Liver (tissue), 9 donors: ENCODE measurements around the gene CDH1. TPM values are rescaled to one million over a fixed set of nuclear protein-coding genes. Genes with fewer than 3 reads are reported as not detected.

ENCODE experiments used
- DNase-seq: peaks from one replicate; pipeline ENCODE4 v3.0.0-alpha.2; 2017; ENCODE audit warnings: low spot score
- H3K27ac ChIP-seq, 2 donors: one replicate each; pipeline ENCODE4 v1.7.0; 2013; ENCODE audit warnings: inconsistent platforms in 2 of 2, low read length in 2 of 2, control low read depth in 1 of 2, low read depth in 1 of 2, mild to moderate bottlenecking in 1 of 2
- H3K27me3 ChIP-seq, 4 donors: one replicate each; pipeline versions ENCODE4 v1.6.1 to v1.7.0; 2013; ENCODE audit warnings: low read length in 3 of 4, inconsistent platforms in 1 of 4, mild to moderate bottlenecking in 1 of 4, moderate library complexity in 1 of 4; ENCODE audit not compliant: control insufficient read depth in 4 of 4, insufficient read depth in 4 of 4
- H3K36me3 ChIP-seq, 4 donors: one replicate each; pipeline versions ENCODE4 v1.6.1 to v1.7.0; 2013; ENCODE audit warnings: low read length in 3 of 4, mild to moderate bottlenecking in 3 of 4, low read depth in 1 of 4, moderate library complexity in 1 of 4; ENCODE audit not compliant: control insufficient read depth in 4 of 4, insufficient read depth in 3 of 4
- H3K4me1 ChIP-seq, 4 donors: one replicate each; pipeline versions ENCODE4 v1.6.1 to v1.7.0; 2013; ENCODE audit warnings: low read length in 3 of 4, mild to moderate bottlenecking in 3 of 4, moderate library complexity in 1 of 4; ENCODE audit not compliant: control insufficient read depth in 4 of 4, insufficient read depth in 4 of 4
- H3K4me3 ChIP-seq, 3 donors: one replicate each; pipeline versions ENCODE4 v1.6.1 to v1.7.0; 2013; ENCODE audit warnings: low read length in 3 of 3, control low read depth in 1 of 3, low read depth in 1 of 3, mild to moderate bottlenecking in 1 of 3
- H3K9ac ChIP-seq, 2 donors: one replicate each; pipeline ENCODE4 v1.7.0; 2013; ENCODE audit warnings: low read length in 2 of 2, mild to moderate bottlenecking in 2 of 2, moderate library complexity in 2 of 2, control low read depth in 1 of 2, low read depth in 1 of 2
- H3K9me3 ChIP-seq, 4 donors: one replicate each; pipeline versions ENCODE4 v1.6.1 to v1.7.0; 2013; ENCODE audit warnings: low read length in 3 of 4; ENCODE audit not compliant: control insufficient read depth in 4 of 4
- CTCF ChIP-seq: fragments of 150-350 bp; IDR thresholded peaks from 2 replicates; pipeline ENCODE4 v1.5.1; 2017; ENCODE audit warnings: improper control_type of control experiment, low read depth, low read length; ENCODE audit not compliant: missing input control
- EGR1 ChIP-seq, 2 donors: IDR thresholded peaks; 2 replicates each; pipeline ENCODE4 v1.6.1; 2016 to 2018; ENCODE audit warnings: antibody characterized with exemption in 2 of 2, low read depth in 2 of 2
- FOXA1 ChIP-seq: IDR thresholded peaks from 2 replicates; pipeline ENCODE4 v1.6.1; 2016; ENCODE audit warnings: antibody characterized with exemption
- FOXA2 ChIP-seq: IDR thresholded peaks from 2 replicates; pipeline ENCODE4 v1.6.1; 2016; ENCODE audit warnings: antibody characterized with exemption
- HNF4A ChIP-seq, 2 donors: conservative IDR thresholded peaks; 2 replicates each; pipeline ENCODE4 v1.6.1; 2016; ENCODE audit warnings: antibody characterized with exemption in 2 of 2, mild to moderate bottlenecking in 2 of 2
- HNF4G ChIP-seq: IDR thresholded peaks from 2 replicates; pipeline ENCODE4 v1.6.1; 2016; ENCODE audit warnings: antibody characterized with exemption
- JUND ChIP-seq, 2 donors: IDR thresholded peaks; 2 replicates each; pipeline ENCODE4 v1.6.1; 2016; ENCODE audit warnings: antibody characterized with exemption in 2 of 2
- RAD21 ChIP-seq, 2 donors: IDR thresholded peaks; 2 replicates each; pipeline ENCODE4 v1.6.1; 2016; ENCODE audit warnings: antibody characterized with exemption in 2 of 2, mild to moderate bottlenecking in 2 of 2
- RXRA ChIP-seq, 2 donors: IDR thresholded peaks; 2 replicates each; pipeline ENCODE4 v1.6.1; 2017 to 2018; ENCODE audit warnings: antibody characterized with exemption in 2 of 2, mild to moderate bottlenecking in 1 of 2
- SP1 ChIP-seq: IDR thresholded peaks from 2 replicates; pipeline ENCODE4 v1.6.1; 2018; ENCODE audit warnings: antibody characterized with exemption, mild to moderate bottlenecking
- TAF1 ChIP-seq: conservative IDR thresholded peaks from 2 replicates; pipeline ENCODE4 v1.6.1; 2016; ENCODE audit warnings: antibody characterized with exemption, mild to moderate bottlenecking
- ZBTB33 ChIP-seq: IDR thresholded peaks from 2 replicates; pipeline ENCODE4 v1.6.1; 2016; ENCODE audit warnings: antibody characterized with exemption
- WGBS: extraction: QIAGEN DNeasy Blood & Tissue Kit; methylation state at CpG from one replicate; pipeline ENCODE4 v1.1.7; 2013; 5-methylcytosine and 5-hydroxymethylcytosine counted together
- polyA plus RNA-seq, 2 donors: library from polyadenylated mRNA; stranded (reverse) in 1 of 2; unstranded in 1 of 2; fragments of 200-250 nt in 1 of 2; fragments of >200 nt in 1 of 2; fragmentation: Nextera tagmentation in 1 of 2; extraction: Ambion mirVana in 1 of 2; gene quantifications; one replicate each; pipeline versions ENCODE4 v1.2.1 to v1.2.3, GENCODE V29; 2013 to 2015
- total RNA-seq, 2 donors: library from RNA; depleted of rRNA; stranded (reverse); fragments of >200 nt; gene quantifications; one replicate each; pipeline ENCODE4 v1.2.3, GENCODE V29; 2014
- TF ChIP-seq, protein P1 (sequence below): IDR thresholded peaks from 2 replicates; pipeline ENCODE4 v1.6.1; 2016; ENCODE audit warnings: antibody characterized with exemption
- TF ChIP-seq, protein P2 (sequence below): IDR thresholded peaks from 2 replicates; pipeline ENCODE4 v1.6.1; 2016; ENCODE audit warnings: antibody characterized with exemption
- donor health status: healthy.
- donor health status: healthy.
- donor health status: healthy.
- donor health status: healthy.
- donor health status: healthy.

Gene CDH1
- total and polyA plus RNA-seq, 4 donors: 21.8 to 69.3 (median 50.3) TPM

DNA sequence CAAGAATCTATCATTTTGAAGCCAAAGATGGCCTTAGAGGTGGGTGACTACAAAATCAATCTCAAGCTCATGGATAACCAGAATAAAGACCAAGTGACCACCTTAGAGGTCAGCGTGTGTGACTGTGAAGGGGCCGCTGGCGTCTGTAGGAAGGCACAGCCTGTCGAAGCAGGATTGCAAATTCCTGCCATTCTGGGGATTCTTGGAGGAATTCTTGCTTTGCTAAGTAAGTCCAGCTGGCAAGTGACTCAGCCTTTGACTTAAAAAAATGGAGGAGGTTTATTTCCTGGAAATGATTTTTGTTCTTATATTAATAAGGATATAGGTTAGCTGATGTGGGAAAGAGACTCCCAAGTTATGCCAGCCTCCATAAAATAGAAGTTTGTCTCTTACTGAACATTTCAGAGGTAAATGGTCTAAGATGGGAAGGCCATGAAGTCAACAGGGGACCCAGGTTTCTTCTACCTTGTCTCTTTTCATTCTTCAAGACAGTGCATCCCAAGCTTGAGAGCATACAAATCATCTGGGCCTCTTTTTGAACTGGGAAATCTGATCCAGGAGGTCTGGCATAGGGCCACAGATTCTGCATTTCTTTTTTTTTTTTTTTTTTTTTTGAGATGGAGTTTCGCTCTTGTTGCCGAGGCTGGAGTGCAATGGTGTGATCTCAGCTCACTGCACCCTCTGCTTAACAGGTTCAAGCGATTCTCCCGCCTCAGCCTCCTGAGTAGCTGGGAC lies 86.5 kb downstream of the CDH1 start:
- Histone ChIP-seq H3K27me3 (no peaks in the 10 kb centered on the region), H3K4me3 (no peak overlapping the region), H3K9me3 (no peaks in the 10 kb centered on the region), H3K4me1 (peaks cover 0 to 3% (median 0%) of the 10 kb centered on the region in 4 donors), H3K36me3 (peaks cover 11 to 50% (median 43%) of the 10 kb centered on the region in 4 donors), H3K27ac (no peak overlapping the region), H3K9ac (no peak overlapping the region)
- no peak for DNase-seq
- WGBS: 92% methylated on average over 8 of the region's 8 CpGs
- TF ChIP-seq, protein P1, sequence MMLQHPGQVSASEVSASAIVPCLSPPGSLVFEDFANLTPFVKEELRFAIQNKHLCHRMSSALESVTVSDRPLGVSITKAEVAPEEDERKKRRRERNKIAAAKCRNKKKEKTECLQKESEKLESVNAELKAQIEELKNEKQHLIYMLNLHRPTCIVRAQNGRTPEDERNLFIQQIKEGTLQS: no peak
- no peak for TF ChIP-seq SP1
- no peak for TF ChIP-seq ZBTB33

DNA sequence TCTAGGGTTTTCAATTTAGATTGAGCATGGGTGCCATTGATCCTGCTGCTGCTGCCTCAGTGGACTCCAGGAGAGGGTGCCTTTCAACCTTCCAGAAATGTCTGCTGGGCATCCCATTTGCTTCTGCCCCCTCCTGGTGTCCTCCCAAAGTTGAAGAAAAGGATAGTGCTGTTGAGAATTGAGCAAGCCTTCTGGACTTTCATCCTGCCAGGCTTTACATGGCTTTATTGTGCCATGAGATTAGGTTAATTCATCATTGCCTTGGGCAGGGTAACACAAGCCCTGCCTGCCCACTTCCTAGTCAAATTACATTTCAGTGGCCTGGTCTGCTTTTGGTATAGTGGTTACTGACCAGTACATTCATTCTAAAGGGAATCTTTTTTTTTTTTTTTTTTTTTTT lies 88.3 kb downstream of the CDH1 start:
- Histone ChIP-seq H3K27ac (no peak overlapping the region), H3K27me3 (no peaks in the 10 kb centered on the region), H3K9ac (no peak overlapping the region), H3K4me1 (peaks cover 0 to 3% (median 0%) of the 10 kb centered on the region in 4 donors), H3K36me3 (peaks cover 7 to 52% (median 44%) of the 10 kb centered on the region in 4 donors), H3K4me3 (no peak overlapping the region), H3K9me3 (no peaks in the 10 kb centered on the region)
- peak; percentile 10 for TF ChIP-seq CTCF
- TF ChIP-seq TAF1: no peak
- TF ChIP-seq, protein P1: no peak
- TF ChIP-seq, protein P2, sequence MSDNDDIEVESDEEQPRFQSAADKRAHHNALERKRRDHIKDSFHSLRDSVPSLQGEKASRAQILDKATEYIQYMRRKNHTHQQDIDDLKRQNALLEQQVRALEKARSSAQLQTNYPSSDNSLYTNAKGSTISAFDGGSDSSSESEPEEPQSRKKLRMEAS: no peak
- peak; percentile 46 for TF ChIP-seq HNF4G
- TF ChIP-seq RAD21 (IDR thresholded peaks at IDR 0.05): peak; percentile 44 to 70
- TF ChIP-seq JUND (IDR thresholded peaks at IDR 0.05): no peak
- no peak for TF ChIP-seq FOXA1
- peak; percentile 26 for TF ChIP-seq SP1
- TF ChIP-seq FOXA2: no peak
- TF ChIP-seq ZBTB33: no peak
- peak; percentile 77 to 84 for TF ChIP-seq HNF4A (conservative IDR thresholded peaks at IDR 0.05)
- no peak for TF ChIP-seq EGR1 (IDR thresholded peaks at IDR 0.05; ENCODE audit: low read depth in 2 of 2)
- peak in 1 of 2 donors; percentile 7 for TF ChIP-seq RXRA (IDR thresholded peaks at IDR 0.05)
- DNase-seq: no peak
